ENCODE measurements around the gene GRID1. TPM values are rescaled to one million over a fixed set of nuclear protein-coding genes. Genes with fewer than 3 reads are reported as not detected.

Gene GRID1
- total RNA-seq, 1 donor = not detected

- no peak overlapping the region for H3K4me3 ChIP-seq (ENCODE audit: low read depth, low read length)
- DNase-seq (ENCODE audit: low read depth) = no peak
- TF ChIP-seq CTCF (IDR thresholded peaks at IDR 0.05; ENCODE audit: insufficient read depth, low read length) = no peak
Measured at GRCh38 chr10:86217371-86218080, 149.1 kb downstream of the GRID1 start.

- TF ChIP-seq CTCF (IDR thresholded peaks at IDR 0.05; ENCODE audit: insufficient read depth, low read length) = no peak
- no peak overlapping the region for H3K4me3 ChIP-seq (ENCODE audit: low read depth, low read length)
- no peak for DNase-seq (ENCODE audit: low read depth)
Measured at GRCh38 chr10:86216886-86217285, 149.7 kb downstream of the GRID1 start.

GRCh38 chr10:86215712-86216111, 150.9 kb downstream of the GRID1 start:
- no peak for DNase-seq (ENCODE audit: low read depth)
- TF ChIP-seq CTCF (IDR thresholded peaks at IDR 0.05; ENCODE audit: insufficient read depth, low read length) = no peak
- H3K4me3 ChIP-seq (ENCODE audit: low read depth, low read length) = no peak overlapping the region

- DNase-seq (ENCODE audit: low read depth) = no peak
- no peak for TF ChIP-seq CTCF (IDR thresholded peaks at IDR 0.05; ENCODE audit: insufficient read depth, low read length)
- no peak overlapping the region for H3K4me3 ChIP-seq (ENCODE audit: low read depth, low read length)
Measured at GRCh38 chr10:86215046-86215445, 151.5 kb downstream of the GRID1 start.

- DNase-seq (ENCODE audit: low read depth) = no peak
- TF ChIP-seq CTCF (IDR thresholded peaks at IDR 0.05; ENCODE audit: insufficient read depth, low read length) = no peak
- no peak overlapping the region for H3K4me3 ChIP-seq (ENCODE audit: low read depth, low read length)
Measured at GRCh38 chr10:86213148-86213547, 153.4 kb downstream of the GRID1 start.

GRCh38 chr10:86212391-86212700, 154.2 kb downstream of the GRID1 start:
- TF ChIP-seq CTCF (IDR thresholded peaks at IDR 0.05; ENCODE audit: insufficient read depth, low read length) = no peak
- no peak for DNase-seq (ENCODE audit: low read depth)
- H3K4me3 ChIP-seq (ENCODE audit: low read depth, low read length) = no peak overlapping the region

Data from fibroblast of the aortic adventitia (primary cell).